A549 treated with Mapracorat at 1 μM for 4 hours (cell line): ENCODE measurements around the gene EDN2. TPM values are rescaled to one million over a fixed set of nuclear protein-coding genes. Genes with fewer than 3 reads are reported as not detected.

ENCODE experiments used
- total RNA-seq: library from RNA; stranded (reverse); fragments of 200-300 nt; extraction: Qiagen RNA extraction; gene quantifications from 5 replicates; pipeline ENCODE4 v1.2.3, GENCODE V29; 2022

The EDN2 gene
- 27.8 to 36.9 TPM (median 34.3 TPM) in 5 replicates for total RNA-seq

GRCh38 chr1:41484402-41485241 lies at the start of gene EDN2:
Gene EDN2, minus strand, starts transcription at chr1:41484683. Its CDS starts 82 bp downstream, at chr1:41484601.

Other genes starting within 250 kb of the EDN2 start
- 11.3 to 14.2 TPM (median 12.9 TPM) in 5 replicates for gene SCMH1, start 242.4 kb downstream of the EDN2 start, total RNA-seq
- gene FOXO6, start 123.2 kb downstream of the EDN2 start, total RNA-seq: 0.40 to 1.2 TPM (median 0.80 TPM) in 5 replicates